Activated CD8-positive, alpha-beta memory T cell treated with anti-CD3 and anti-CD28 coated beads, Interleukin-2, amount 50 U/mL, for 4 hours (primary cell): ENCODE data around the gene CCNI2.
"Not testable (repeated sequence)": the region's sequence is repeated elsewhere in the genome, so short reads cannot be mapped to it uniquely, and the experiment has no call there.

Source experiments
- DNase-seq: peaks from one replicate; pipeline ENCODE4 v3.0.0-alpha.2; 2020

Gene CCNI2

DNA sequence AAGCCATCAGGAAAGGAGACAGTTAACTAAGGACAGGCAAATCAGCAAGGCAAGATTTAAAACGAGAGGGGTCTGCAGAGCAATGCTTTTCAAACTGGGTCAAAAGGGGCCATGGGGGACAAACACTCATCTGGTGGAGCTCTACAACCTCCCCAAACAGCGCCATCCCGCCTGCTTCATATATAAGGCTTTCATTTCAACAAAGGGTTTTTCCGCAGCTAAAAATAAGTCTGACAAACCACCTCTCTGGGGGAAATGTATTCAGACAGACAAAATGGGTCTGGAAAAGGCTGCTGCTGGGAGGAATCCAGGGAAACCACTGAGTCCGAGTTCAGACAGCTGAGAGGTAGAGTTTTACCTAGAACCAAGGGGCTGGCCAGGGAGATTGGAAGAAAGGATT is 38.1 kb downstream of the CCNI2 start:
- DNase-seq, result no peak

DNA sequence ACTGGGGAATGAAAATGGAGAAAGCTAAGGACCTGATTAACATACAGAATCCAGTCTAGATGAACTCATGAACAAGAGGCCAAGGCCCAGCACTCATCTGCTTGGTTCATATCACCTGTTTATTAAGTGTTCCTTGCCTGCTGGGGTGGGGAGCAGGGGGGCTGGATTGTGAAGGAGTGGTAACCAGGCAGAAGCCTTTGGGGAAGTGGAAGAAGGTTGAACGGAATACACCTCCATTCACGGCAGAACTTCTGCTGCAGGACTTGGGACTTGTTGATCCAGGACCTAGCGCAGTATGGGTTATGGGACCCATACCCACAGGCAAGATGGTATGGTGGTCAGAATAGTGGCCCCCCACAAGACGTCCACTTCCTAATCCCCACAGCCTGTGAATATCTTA is 38.6 kb downstream of the CCNI2 start:
- DNase-seq, result no peak

DNA sequence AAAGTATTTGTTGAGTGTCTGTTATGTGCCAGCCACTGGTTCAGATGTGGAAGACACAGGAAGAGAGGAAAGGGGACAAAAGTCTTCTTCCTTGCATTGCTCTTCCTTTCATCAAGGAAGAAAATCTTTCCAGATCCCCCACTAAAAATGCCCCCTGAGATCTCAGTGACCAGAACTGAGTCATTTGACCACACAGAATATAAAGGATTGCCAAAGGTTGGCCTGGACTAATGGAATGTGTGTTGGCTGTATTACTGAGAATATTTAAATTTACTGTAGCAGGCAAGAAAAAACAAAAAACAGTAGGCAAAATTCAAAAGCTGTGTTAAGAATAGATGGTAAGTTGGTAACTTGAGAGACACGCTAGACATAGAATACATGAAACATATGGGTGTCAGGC is 39.9 kb downstream of the CCNI2 start:
- DNase-seq, result no peak

DNA sequence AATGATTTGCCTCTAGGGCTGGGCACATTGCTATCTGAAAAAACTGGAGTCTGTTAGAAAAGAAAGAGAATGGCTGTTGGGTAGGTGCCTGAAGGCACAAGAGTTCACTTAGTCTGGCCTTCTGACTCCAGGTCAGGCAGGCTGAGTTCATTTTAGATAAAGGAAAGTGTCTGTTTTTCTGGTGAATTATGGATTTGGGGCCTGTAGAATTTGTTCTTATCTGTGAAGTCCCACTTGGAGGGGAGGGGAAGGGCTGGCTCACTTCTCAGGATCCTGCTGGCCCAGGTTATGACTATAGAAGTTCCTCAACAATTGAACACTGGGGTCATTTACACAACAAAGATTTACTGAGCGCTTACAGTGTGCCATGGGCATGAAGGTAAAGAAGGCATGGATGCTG is 41.3 kb downstream of the CCNI2 start:
- no peak for DNase-seq

DNA sequence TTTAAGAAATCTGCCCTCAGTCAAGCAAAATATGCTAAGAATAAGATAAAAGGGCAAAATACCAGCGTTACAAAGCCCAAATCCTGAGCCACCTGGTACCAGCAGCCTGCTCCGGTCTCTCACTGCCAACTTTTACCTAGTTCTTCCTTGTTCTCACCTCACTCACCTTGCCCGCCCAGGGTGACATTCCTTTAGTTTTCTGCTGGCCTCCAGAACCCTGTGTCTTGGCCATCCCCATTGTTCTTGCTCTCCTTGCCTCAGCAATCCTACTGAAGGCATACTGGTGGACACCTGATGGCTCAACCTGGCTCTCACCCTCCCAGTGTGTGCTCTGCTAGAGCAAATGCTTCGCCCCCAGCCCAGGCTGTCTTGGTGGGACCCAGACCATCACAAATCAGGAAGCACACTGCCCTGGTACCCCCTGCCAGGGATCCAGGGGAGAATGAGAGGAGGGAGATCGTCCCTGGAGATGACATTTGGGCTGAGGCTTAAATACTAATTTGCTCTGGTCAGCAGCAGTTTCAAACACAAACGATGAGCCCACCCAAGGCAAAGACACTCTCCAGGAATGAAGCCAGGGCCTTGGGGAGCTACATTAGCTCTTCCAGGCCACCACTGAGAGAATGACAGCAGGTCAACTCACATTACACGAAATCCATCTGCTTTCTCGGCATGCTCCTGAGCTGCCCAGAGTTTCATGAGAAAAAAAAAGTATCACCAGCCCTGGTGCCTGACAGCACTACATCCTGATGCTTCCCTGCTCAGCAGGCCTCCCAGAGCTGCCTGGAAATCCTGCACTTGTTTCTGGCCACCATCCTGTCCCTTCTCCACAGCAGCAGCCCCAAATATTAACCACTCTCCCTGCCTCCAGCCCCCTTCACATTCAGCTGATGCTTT is 42.0 kb downstream of the CCNI2 start:
- DNase-seq, result no peak

DNA sequence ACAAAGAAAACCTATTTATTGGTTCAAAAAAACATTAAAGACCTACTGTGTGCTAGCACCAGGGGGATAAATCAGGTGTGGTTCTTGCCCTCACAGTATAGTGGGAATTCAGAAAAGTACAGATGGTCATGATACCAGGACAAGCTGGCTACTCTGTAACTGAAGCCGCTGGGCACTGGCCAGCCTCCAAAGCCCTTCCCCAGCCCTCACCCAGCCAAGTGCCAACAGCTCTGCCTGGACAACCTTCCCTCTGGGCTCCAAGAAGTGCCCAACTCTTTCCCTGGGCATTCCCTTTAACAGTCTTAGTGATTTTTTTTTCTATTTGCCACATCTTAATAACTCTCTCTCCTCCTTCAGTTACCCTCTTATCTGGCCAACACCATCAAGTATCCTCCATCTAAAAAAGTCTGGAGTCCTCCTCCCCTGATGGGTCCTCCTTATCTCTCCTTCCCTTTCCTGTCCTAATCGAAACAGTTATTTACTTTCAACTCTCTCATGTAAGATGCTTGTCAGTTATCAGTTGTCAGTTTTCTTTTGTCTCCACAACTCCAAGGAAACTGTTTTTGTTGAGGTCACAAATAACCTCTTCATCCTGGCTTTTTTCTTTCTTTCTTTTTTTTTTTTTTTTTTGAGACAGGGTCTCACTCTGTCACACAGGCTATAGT is 43.1 kb downstream of the CCNI2 start:
- DNase-seq, result no peak

DNA sequence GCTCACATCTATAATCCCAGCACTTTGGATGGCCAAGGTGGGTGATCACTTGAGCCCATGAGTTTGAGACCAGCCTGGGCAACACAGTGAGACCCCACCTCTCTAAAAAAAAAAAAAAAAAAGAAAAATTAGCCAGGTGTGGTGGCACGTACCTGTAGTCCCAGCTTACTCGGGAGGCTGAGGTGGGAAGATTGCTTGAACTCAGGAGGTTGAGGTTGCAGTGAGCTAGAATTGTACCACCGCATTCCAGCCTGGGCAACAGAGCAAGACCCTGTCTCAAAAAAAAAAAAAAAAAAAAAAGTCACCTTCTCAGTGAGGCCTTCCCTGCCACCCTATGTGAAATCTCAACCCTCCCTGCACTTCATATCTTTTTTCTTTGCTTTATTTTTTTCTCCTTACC is 43.8 kb downstream of the CCNI2 start:
- DNase-seq, result no peak

DNA sequence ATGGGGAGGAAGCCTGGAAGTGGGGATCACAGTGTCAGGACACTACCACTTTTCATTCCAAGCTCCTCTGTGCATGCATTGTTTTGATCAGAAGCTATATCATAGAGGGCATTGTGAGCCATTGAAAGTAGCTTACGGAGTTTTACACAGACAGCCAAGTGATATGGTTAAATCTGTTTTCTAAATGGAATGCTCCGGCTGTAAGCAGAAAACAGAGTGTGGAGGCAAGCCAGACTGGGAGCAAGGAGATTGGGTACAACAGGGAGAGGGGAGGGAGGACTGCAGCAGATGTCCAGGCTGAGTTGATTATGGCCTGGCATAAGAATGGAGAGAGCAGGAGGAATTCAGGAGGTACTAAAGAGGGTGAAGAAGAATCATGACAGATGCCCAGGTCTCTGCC is 50.4 kb downstream of the CCNI2 start:
- no peak for DNase-seq

DNA sequence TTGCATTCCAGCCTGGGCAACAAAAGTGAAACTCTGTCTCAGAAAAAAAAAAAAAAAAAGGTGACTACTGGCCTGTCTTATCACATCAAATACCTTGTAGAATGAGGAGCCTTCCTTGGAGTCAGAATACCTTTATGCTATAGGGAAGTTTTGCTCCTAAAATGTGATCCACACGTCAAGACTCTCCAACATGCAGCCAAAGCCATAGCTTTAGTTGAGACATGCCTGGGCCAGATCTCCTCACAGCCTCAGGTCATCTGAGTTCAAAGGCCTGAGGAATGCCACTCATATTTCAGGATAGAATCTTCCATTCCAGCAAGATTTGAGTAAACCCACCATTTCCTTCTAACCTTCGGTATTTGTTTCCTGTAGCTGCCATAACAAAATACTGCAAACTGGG is 52.2 kb downstream of the CCNI2 start:
- DNase-seq, result no peak

DNA sequence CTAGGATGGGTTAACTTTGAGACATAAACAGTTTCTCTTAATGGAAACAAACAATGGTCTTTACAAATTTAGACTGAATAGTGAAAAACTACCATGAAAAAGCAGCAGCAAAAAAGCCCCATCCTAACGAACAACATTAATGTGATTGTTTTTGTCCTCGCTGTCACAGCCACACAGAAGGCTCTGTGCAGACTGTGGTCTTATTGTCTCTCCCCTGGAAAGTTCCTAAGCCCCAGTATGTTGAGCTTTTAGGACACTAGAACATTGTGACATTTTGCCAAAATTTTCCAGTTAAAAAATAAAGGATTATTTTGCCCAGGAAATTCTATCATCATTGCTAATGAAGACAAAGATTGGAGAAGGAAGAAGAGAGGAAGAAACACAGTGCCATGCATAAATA is 53.3 kb downstream of the CCNI2 start:
- no peak for DNase-seq

DNA sequence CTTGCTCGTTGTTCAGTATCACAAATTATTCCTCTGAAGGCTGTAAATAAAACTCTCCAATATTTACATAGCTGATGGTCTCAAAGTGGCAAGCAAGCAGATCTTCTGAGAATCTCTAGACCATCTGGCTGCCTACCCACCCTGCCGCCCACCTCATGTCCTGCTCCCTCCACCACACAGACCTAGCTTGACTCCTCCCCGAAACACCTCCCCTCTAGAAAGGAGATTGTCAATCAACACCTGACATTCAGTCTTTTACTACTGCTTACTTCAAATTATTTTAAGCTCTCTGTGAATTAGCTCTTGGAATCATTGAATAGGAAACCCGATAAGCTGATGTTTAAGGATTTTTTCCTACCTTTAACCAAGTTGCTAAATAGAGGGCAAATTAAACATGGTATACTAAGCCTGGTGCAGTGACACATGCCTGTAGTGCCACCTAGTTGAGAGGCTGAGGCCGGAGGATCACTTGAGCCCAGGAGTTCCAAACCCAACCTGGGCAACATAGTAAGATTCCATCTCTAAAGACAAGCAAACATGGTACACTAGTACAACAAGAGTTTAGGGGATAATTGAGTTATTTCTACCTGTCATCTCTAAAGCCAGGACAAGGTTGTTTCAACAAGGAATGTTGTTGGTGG is 54.9 kb downstream of the CCNI2 start:
- no peak for DNase-seq

DNA sequence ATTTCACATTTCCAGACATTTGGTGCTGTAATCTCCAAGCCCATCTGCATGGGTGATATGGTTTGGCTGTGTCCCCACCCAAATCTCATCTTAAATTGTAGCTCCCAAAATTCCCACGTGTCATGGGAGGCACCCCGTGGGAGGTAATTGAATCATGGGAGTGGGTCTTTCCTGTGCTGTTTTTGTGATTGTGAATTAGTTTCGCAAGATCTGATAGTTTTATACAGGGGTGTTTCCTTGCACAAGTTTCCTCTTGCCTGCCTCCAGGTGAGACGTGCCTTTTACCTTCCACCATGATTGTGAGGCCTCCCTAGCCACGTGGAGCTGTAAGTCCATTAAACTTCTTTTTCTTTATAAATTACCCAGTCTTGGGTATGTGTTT is 55.5 kb downstream of the CCNI2 start:
- DNase-seq, result not testable (repeated sequence)
